ENCODE data around the gene NFE2.
"Not testable (repeated sequence)": the region's sequence is repeated elsewhere in the genome, so short reads cannot be mapped to it uniquely, and the experiment has no call there.

DNA sequence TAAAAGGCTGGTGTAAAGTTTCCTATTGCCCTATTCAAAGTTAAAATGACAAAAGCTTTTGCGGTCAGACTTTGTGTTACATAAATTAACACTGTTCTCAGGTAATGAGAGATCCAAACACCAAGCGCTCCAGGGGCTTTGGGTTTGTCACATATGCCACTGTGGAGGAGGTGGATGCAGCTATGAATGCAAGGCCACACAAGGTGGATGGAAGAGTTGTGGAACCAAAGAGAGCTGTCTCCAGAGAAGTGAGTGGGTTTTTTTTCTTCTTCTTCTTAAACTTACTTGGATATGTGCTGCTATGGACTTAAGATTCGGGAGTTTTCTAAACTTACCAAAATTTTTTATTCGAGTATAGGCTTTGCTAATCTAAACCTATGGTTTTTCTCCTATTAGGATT is 19.1 kb downstream of the NFE2 start:
- TF ChIP-seq, protein P1, sequence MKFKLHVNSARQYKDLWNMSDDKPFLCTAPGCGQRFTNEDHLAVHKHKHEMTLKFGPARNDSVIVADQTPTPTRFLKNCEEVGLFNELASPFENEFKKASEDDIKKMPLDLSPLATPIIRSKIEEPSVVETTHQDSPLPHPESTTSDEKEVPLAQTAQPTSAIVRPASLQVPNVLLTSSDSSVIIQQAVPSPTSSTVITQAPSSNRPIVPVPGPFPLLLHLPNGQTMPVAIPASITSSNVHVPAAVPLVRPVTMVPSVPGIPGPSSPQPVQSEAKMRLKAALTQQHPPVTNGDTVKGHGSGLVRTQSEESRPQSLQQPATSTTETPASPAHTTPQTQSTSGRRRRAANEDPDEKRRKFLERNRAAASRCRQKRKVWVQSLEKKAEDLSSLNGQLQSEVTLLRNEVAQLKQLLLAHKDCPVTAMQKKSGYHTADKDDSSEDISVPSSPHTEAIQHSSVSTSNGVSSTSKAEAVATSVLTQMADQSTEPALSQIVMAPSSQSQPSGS (IDR thresholded peaks at IDR 0.05; ENCODE audit: low read length): not testable (repeated sequence)
- TF ChIP-seq POLR2A (IDR thresholded peaks at IDR 0.05; ENCODE audit: control extremely low read depth in 1 of 2, low read depth in 2 of 2, low read length in 2 of 2); BCL11A (IDR thresholded peaks at IDR 0.05; ENCODE audit: low read depth in 2 of 2, low read length in 2 of 2); TAF1 (IDR thresholded peaks at IDR 0.05; ENCODE audit: low read depth, low read length); EP300 (IDR thresholded peaks at IDR 0.05; ENCODE audit: borderline replicate concordance in 1 of 2, low read depth in 2 of 2, low read length in 2 of 2): not testable (repeated sequence)

Data from H1 (cell line).